DMS53 treated with DMSO at 0.1 percent for 48 hours (cell line): ENCODE measurements around the gene MMD.
A peak's percentile ranks its signal among the peaks of the same experiment; 100 is the strongest.

Experiments used
- DNase-seq: peaks from one replicate; lab custom pipeline; 2025; ENCODE audit not compliant: unreplicated experiment; lab: John Stamatoyannopoulos, UW

Gene MMD

GRCh38 chr17:55354010-55354409 is 67.6 kb downstream of the MMD start:
- DNase-seq: no peak

DNA sequence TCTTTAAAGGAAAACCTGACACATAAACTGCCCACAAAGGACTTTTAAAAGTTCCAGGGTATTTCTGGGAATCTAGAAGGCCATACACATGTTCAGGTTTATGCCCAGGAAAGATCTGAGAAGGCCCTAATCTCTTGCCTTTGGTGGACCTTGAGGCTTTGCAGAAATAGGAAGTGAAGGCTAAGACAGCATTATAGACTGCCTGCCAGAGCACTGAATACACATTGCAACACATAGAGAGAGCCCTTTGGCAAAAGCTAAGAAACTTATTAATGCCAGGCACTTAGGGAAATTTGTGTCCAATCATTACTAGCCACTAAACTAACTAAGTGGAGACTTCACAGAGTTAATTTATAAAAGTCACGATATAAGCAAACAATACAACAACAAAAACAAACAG is 70.4 kb downstream of the MMD start:
- no peak for DNase-seq

GRCh38 chr17:55350825-55351205 is 70.8 kb downstream of the MMD start:
- DNase-seq: no peak

DNA sequence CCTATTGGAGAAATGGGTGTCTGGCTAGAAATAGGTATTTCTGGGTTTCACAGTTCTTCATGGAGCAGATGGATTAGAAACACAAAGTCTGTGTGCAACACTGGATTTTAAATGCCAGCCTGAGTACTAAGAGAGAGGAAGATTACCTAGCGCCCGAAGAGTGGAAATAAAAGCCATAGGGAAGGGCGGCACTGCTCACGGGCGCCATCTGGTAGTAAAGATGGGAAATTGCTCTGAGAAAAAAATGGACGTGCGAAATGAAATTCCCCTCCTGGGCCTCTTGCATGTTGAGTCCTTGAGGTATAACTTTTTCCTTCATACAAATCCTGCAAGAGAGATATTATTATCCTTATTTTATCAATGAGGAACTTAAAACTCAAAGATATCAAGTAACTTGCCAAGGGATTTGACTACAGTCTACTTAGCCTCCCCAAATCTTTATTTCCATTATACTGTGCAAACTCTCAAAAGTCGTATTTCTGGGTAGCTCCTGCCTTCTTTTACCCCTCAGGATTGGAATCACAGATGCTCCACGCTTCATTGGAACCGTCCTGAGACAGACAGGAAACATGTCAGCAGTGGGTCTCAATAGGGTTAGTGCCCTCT is 72.8 kb downstream of the MMD start:
- peak; percentile 50 for DNase-seq

DNA sequence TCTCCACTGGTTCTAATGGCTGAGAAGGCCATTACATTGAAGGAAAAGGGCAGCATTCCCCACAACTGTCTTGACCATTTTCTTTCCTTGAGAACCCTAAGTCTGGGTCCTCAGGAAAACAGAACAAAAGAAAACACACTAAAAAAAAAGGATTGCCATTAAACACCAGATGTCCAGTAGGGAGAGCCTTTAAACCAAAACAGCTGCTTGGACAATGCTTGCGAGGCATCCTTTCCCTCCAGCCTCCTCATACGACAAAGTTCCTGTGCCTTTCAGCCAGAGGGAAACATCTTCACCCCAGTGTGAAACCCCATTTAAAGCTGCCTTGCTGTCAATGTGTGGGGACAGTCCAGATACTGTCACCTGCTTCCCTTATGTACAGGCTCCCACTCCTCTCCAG is 74.3 kb downstream of the MMD start:
- DNase-seq: no peak

GRCh38 chr17:55346658-55347057 is 75.0 kb downstream of the MMD start:
- DNase-seq: no peak

DNA sequence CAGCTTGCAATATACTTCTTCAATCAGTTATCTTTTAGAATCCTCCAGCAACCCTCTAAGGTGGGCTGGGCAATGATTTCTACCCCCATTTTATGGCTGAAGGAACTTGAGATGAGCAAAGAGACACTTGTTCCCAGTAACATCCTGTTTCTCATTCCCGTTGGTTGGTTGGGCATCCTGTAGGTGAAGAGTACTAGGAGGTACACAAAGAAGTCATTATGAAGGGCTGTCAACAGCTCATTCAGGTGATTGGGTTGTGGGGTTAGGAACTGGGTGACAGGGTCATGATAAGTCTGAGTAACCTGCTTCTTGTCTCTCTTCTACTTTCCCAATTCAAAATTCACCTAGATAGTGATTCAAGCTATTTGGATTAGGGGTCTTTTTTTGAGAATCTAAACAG is 76.5 kb downstream of the MMD start:
- DNase-seq: no peak

DNA sequence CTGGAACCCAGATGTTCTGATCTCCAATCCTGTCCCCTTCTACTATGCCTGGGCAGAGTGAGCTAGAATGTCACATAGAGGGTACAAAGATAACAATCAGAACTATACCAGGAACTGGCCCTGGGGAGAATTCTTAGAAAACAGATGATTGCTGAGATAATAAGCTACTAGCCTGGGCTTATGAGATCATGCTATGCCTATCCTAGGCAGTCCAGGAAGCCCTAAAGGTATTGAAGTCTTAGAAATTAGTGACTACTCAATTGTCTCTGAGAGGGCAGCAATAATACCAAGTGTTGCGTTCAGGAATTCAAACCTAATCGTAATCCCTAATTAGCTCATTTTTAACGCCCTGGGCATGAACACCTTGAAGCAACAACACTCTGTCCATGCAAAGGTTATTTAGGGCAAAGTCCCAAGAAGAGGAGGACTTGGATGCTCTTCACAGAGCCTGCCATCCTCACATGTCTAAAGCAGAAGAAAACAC is 77.1 kb downstream of the MMD start:
- no peak for DNase-seq

DNA sequence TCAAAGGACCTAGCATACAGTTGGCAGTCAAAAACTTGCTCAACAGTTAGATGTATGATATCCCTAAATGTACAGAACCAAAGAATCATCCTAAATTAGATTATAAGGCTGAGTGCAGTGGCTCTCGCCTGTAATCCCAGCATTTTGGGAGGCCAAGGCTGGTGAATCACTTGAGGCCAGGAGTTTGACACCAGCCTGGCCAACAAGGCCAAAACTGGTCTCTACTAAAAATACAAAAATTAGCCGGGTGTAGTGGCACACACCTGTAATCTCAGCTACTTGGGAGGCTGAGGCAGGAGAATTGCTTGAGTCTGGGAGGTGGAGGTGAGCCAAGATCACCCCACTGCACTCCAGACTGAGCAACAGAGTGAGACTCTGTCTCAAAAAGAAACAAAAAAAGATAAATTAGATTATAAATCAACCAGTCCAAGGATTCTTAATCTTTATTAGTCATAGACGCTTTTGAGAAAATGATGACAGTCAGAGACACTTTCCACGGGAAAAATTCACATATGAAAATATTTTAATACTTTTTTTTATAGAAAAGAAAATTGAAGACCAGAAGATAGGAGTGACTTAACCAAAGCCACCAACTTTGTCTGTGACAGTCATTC is 77.6 kb downstream of the MMD start:
- DNase-seq: no peak

DNA sequence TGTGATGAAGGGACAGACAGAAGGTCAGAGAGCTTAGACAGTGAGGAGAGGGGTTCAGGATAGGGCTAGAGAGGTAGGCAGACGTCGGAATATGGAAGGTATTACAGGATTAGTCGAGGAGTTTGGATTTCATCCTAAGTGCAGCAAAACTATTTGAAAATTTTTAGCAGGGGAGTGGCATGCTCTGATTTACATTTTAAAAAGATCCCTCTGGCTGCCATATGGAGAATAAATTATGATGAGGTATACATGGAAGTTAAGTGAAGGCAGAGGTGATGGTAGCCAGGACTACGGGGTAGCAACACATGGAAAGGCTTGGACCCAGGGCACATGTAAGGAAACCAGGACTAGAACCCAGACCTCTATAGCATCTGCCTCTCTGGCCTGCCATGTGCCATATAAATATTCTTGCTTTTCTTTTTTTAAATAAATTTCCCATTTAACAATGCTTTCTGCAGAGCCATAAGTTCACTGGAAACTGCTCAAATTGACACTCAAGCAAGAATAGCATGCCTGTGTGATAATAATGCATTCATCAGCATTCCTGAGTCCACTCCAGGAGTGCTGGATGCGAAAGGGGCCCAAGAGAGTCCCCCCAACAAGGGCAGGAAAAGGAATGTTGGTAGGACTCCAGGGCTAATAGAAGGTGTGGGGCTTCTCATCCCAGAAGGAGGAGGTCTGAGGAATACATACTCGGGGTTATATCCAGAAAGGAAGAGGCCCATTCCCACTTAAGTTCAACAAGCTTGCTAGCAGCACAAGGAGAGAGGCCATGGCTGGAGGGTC is 78.6 kb downstream of the MMD start:
- no peak for DNase-seq
